Spleen (tissue), 11 donors: Measurements from ENCODE around the gene TRAM2. TPM values are rescaled to one million over a fixed set of nuclear protein-coding genes. Genes with fewer than 3 reads are reported as not detected.

Source experiments
- DNase-seq: peaks from one replicate; pipeline ENCODE4 v3.0.0-alpha.2; 2020
- H3K27ac ChIP-seq, 8 donors: fragments of 200-600 bp; sonication (generic) in 7 of 8; 1 replicate in 4 of 8; 2 replicates in 4 of 8; pipeline versions ENCODE4 v1.5.0 to v1.8.0; 2016 to 2021; ENCODE audit warnings: inconsistent platforms in 4 of 8, mild to moderate bottlenecking in 4 of 8, moderate library complexity in 1 of 8
- H3K27me3 ChIP-seq, 7 donors: fragments of 200-600 bp; sonication (generic) in 6 of 7; replicated peaks in 1 of 7; 1 replicate in 4 of 7; 2 replicates in 3 of 7; pipeline versions ENCODE4 v1.5.0 to v1.8.0; 2016 to 2021; ENCODE audit warnings: inconsistent platforms in 3 of 7, mild to moderate bottlenecking in 1 of 7
- H3K36me3 ChIP-seq, 6 donors: fragments of 200-600 bp; sonication (generic) in 5 of 6; 1 replicate in 4 of 6; 2 replicates in 2 of 6; pipeline versions ENCODE4 v1.5.0 to v1.8.0; 2016 to 2021; ENCODE audit warnings: inconsistent platforms in 2 of 6
- H3K4me1 ChIP-seq, 6 donors: fragments of 200-600 bp; sonication (generic) in 5 of 6; 1 replicate in 3 of 6; 2 replicates in 3 of 6; pipeline versions ENCODE4 v1.5.0 to v1.8.0; 2016 to 2021; ENCODE audit warnings: inconsistent platforms in 3 of 6
- H3K4me3 ChIP-seq, 8 donors: fragments of 200-600 bp; sonication (generic) in 7 of 8; 1 replicate in 4 of 8; 2 replicates in 4 of 8; pipeline versions ENCODE4 v1.5.0 to v1.8.0; 2016 to 2021; ENCODE audit warnings: inconsistent platforms in 4 of 8, mild to moderate bottlenecking in 4 of 8, moderate library complexity in 2 of 8
- H3K9me3 ChIP-seq, 8 donors: fragments of 200-600 bp; sonication (generic) in 7 of 8; 1 replicate in 4 of 8; 2 replicates in 4 of 8; pipeline versions ENCODE4 v1.5.0 to v1.8.0; 2016 to 2021; ENCODE audit warnings: inconsistent platforms in 4 of 8
- POLR2A ChIP-seq, 3 donors: fragments of 450-650 bp; IDR thresholded peaks; one replicate each; pipeline ENCODE4 v1.5.1; 2017; ENCODE audit warnings: antibody characterized with exemption in 3 of 3, mild to moderate bottlenecking in 1 of 3
- POLR2AphosphoS5 ChIP-seq, 3 donors: sonication (generic); formaldehyde crosslinking; IDR thresholded peaks; one replicate each; pipeline ENCODE4 v1.5.1; 2017; ENCODE audit warnings: antibody characterized with exemption in 3 of 3
- WGBS, 5 donors: extraction: QIAGEN DNeasy Blood & Tissue Kit in 3 of 5; methylation state at CpG; one replicate each; pipeline versions ENCODE4 v1.1.5 to v1.1.7; 2013 to 2018; 5-methylcytosine and 5-hydroxymethylcytosine counted together
- intact Hi-C: fragments of 100-400 bp; cut with DNase I; formaldehyde crosslinking; loops from one replicate; pipeline ENCODE4 v1.15.0; 2023; ENCODE audit warnings: low total_unique reads
- polyA plus RNA-seq, 3 donors: library from polyadenylated mRNA; stranded (reverse); fragments of 200-250 nt; gene quantifications; one replicate each; pipeline ENCODE4 v1.2.1, GENCODE V29; 2013
- total RNA-seq, 7 donors: library from RNA; depleted of rRNA in 3 of 7; stranded (reverse); fragments of >200 nt in 3 of 7; fragmentation: NEBNext Ultra II Directional in 4 of 7; extraction: Animal tissue kit (Norgen Biotek cat#: 25700) in 4 of 7; gene quantifications; one replicate each; pipeline versions ENCODE4 v1.1.0 to v1.2.1, GENCODE V29; 2016 to 2021
- TF ChIP-seq, protein P1 (sequence below), 11 experiments: fragments of 200-600 bp in 7 of 11; fragments of 450-650 bp in 4 of 11; sonication (generic) in 4 of 11; IDR thresholded peaks in 8 of 11; conservative IDR thresholded peaks in 3 of 11; 1 replicate in 7 of 11; 2 replicates in 4 of 11; pipeline versions ENCODE4 v1.4.0 to v1.8.0; 2016 to 2021; ENCODE audit warnings: antibody characterized with exemption in 11 of 11, inconsistent platforms in 4 of 11, mild to moderate bottlenecking in 1 of 11
- donor health status: healthy with polysubstance abuse.
- donor health status: DM: no; HTN: no; CAD: no; lungs with moderate emphysema.
- donor health status: DM: no; HTN: no; CAD: no.
- donor health status: Bipolar disorder and iron deficiency.
- donor health status: healthy.
- donor health status: DM: no; HTN: no; CAD: no.
- donor health status: DM: yes; HTN: yes; CAD: no.

Gene TRAM2
- total and polyA plus RNA-seq, 10 donors: 1.8 to 47.7 (median 32.3) TPM

DNA sequence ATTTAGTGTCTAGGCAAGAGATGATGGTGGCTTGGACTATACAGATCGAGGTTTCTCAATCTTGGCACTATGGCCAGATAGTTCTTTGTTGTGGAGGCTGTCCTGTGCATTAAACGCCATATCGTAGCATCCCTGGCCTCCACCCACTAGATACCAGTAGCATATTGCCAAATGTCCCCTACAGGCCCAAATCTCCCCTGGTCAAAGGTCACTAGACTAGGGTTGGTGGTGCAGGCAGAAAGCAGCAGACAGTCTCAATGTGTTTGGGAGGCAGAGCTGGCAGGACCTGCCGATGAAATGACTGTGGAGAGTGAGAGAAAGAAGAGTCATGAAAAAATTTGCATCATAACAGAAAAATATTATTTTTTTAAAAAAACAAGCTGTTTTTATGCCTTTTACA, 63.0 kb downstream of the TRAM2 start:
- peaks cover 0 to 48% (median 13%) of the 10 kb centered on the region in 6 donors for H3K4me1 ChIP-seq
- H3K9me3 ChIP-seq: no peaks in the 10 kb centered on the region
- H3K27ac ChIP-seq: peak overlapping the region in 2 of 8 donors; percentile 12 to 58
- 75 to 99% (median 94%) methylated on average over 4 of the region's 4 CpGs for WGBS, 5 donors
- peaks cover 0 to 98% (median 45%) of the 10 kb centered on the region in 6 donors for H3K36me3 ChIP-seq
- TF ChIP-seq POLR2A (IDR thresholded peaks at IDR 0.05) (no peak), POLR2AphosphoS5 (IDR thresholded peaks at IDR 0.05) (no peak)
- TF ChIP-seq, protein P1, sequence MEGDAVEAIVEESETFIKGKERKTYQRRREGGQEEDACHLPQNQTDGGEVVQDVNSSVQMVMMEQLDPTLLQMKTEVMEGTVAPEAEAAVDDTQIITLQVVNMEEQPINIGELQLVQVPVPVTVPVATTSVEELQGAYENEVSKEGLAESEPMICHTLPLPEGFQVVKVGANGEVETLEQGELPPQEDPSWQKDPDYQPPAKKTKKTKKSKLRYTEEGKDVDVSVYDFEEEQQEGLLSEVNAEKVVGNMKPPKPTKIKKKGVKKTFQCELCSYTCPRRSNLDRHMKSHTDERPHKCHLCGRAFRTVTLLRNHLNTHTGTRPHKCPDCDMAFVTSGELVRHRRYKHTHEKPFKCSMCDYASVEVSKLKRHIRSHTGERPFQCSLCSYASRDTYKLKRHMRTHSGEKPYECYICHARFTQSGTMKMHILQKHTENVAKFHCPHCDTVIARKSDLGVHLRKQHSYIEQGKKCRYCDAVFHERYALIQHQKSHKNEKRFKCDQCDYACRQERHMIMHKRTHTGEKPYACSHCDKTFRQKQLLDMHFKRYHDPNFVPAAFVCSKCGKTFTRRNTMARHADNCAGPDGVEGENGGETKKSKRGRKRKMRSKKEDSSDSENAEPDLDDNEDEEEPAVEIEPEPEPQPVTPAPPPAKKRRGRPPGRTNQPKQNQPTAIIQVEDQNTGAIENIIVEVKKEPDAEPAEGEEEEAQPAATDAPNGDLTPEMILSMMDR (IDR thresholded peaks at IDR 0.05 in 8 of 11, conservative IDR thresholded peaks at IDR 0.05 in 3 of 11): no peak
- intact Hi-C loops: no loop called here
- H3K4me3 ChIP-seq: no peak overlapping the region
- H3K27me3 ChIP-seq: no peaks in the 10 kb centered on the region
- no peak for DNase-seq

DNA sequence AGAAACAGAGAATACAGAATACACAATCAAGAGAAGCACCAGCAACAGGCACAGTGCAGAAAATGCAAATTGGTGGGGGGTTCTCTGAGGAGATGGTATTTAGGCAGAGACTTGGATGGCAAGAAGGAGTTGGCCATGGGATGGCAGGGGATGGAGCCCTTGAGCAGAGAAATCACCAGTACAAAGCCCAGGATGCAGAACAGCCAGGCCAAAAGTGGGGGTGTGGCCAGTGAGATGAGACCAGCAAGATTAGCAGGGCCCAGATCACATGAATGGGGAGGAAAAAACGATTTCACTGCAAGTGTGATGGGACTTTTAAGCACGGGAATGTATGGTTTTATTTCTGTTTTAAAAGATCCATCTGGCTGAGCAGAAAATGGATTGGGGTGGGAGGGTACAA, 63.4 kb downstream of the TRAM2 start:
- H3K4me3 ChIP-seq: no peak overlapping the region
- intact Hi-C loops: no loop called here
- no peaks in the 10 kb centered on the region for H3K27me3 ChIP-seq
- no peaks in the 10 kb centered on the region for H3K9me3 ChIP-seq
- no peak for DNase-seq
- WGBS, 5 donors: 50 to 82% (median 75%) methylated on average over 2 of the region's 2 CpGs
- peak overlapping the region in 2 of 8 donors; percentile 12 to 58 for H3K27ac ChIP-seq
- H3K4me1 ChIP-seq: peaks cover 0 to 45% (median 13%) of the 10 kb centered on the region in 6 donors
- H3K36me3 ChIP-seq: peaks cover 0 to 98% (median 49%) of the 10 kb centered on the region in 6 donors
- TF ChIP-seq POLR2AphosphoS5 (IDR thresholded peaks at IDR 0.05): no peak
- TF ChIP-seq POLR2A (IDR thresholded peaks at IDR 0.05): no peak

DNA sequence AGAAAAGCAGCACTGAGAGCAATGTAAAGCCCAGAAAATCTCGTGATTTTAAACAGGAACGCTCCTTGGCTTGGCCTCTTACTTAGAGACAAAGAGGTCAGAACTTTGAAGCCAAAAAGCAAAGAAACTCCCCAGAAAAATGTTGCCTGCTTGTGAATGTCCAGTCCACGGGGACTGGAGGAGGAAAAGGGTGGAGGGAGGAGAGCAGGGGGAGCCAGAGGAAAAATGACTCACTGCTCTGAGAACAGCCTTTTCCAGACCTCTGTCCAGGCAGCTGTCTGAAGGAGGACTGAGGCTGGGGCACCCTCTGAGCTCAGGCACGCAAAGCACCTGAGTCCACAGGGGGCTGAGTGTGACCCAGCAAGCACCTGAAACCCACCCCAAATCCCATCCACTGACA, 64.7 kb downstream of the TRAM2 start:
- H3K36me3 ChIP-seq: peaks cover 0 to 100% (median 61%) of the 10 kb centered on the region in 6 donors
- no peaks in the 10 kb centered on the region for H3K27me3 ChIP-seq
- TF ChIP-seq POLR2AphosphoS5 (IDR thresholded peaks at IDR 0.05) (no peak), POLR2A (IDR thresholded peaks at IDR 0.05) (no peak)
- TF ChIP-seq, protein P1 (IDR thresholded peaks at IDR 0.05 in 8 of 11, conservative IDR thresholded peaks at IDR 0.05 in 3 of 11): no peak
- intact Hi-C loops: no loop called here
- H3K27ac ChIP-seq: peak overlapping the region in 6 of 8 donors; percentile 26 to 62 (median 50)
- WGBS, 5 donors: 65 to 78% (median 70%) methylated on average over 4 of the region's 4 CpGs
- H3K9me3 ChIP-seq: no peaks in the 10 kb centered on the region
- peaks cover 0 to 32% (median 12%) of the 10 kb centered on the region in 6 donors for H3K4me1 ChIP-seq
- no peak overlapping the region for H3K4me3 ChIP-seq
- DNase-seq: no peak

DNA sequence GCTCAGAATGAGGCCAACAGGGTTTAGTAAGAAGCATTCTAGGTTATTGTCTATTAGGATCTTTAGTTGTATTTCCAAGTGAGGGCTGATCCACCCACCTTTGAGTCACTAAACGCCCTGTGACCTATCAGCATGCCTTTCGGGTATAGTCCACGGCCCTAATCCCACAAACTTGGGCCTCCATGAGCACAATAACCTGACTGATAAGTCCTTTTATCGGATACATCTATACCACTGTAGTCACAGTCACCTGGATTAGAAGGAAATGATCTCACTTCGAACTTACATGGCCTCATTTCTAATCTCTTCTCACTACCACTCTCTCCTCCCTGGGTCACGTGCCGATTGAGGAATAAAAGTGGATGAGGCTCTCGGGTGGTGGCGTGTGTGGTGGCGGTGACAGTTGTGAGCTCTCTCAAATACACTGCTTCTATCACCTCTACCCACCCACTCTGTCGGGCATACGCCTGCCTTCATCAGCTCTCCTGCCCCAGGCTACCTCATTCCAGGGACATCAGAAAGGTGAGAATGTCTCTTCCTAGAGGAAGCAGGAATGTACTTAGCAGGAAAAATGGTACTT, 65.2 kb downstream of the TRAM2 start:
- 70 to 91% (median 88%) methylated on average over 12 of the region's 12 CpGs for WGBS, 5 donors
- Histone ChIP-seq H3K4me1 (peaks cover 0 to 30% (median 10%) of the 10 kb centered on the region in 6 donors), H3K9me3 (no peaks in the 10 kb centered on the region), H3K27me3 (no peaks in the 10 kb centered on the region), H3K36me3 (peaks cover 0 to 100% (median 66%) of the 10 kb centered on the region in 6 donors), H3K4me3 (no peak overlapping the region), H3K27ac (peak overlapping the region in 5 of 8 donors; percentile 26 to 62 (median 50))
- TF ChIP-seq, protein P1 (IDR thresholded peaks at IDR 0.05 in 8 of 11, conservative IDR thresholded peaks at IDR 0.05 in 3 of 11): no peak
- TF ChIP-seq POLR2A (IDR thresholded peaks at IDR 0.05) (no peak), POLR2AphosphoS5 (IDR thresholded peaks at IDR 0.05) (no peak)
- intact Hi-C loops: no loop called here
- DNase-seq: no peak
